HCT116 (cell line): ENCODE results near the gene NUDT2. TPM values are rescaled to one million over a fixed set of nuclear protein-coding genes. Genes with fewer than 3 reads are reported as not detected.

Source experiments
- ATAC-seq: fragments of 200-7000 bp; cut with Tn5 transposase; 2 replicates; pipeline ENCODE4 v1.9.1; 2020; ENCODE audit warnings: mild to moderate bottlenecking, moderate library complexity
- BruUV-seq: library from RNA; stranded (reverse); fragments of 400-500 nt; replicated peaks from 2 replicates; lab custom pipeline; 2021; lab: Mats Ljungman, UMichigan
- CTCF ChIA-PET: fragments of 300-600 bp; sonication (Branson Sonifier 250); formaldehyde crosslinking; loops from one replicate; lab custom pipeline; 2021; ENCODE audit warnings: antibody characterized with exemption; lab: Charles Lee
- POLR2A ChIA-PET: fragments of 300-600, 350-600 bp; sonication (Branson Sonifier 250); formaldehyde crosslinking; loops from one replicate; lab custom pipeline; 2021; ENCODE audit warnings: antibody characterized with exemption; lab: Charles Lee
- RAD21 ChIA-PET, 2 experiments: fragments of 300-600 bp; sonication (Branson Sonifier 250); formaldehyde crosslinking; loops; one replicate each; lab custom pipeline; 2023; ENCODE audit warnings: low total read pairs in 2 of 2; ENCODE audit not compliant: uncharacterized antibody in 2 of 2, unreplicated experiment in 2 of 2, low non-redundant PET in 1 of 2; lab: Charles Lee
- DNase-seq: peaks from one replicate; pipeline ENCODE4 v3.0.0-alpha.2; 2010; ENCODE audit warnings: low read depth, low spot score
- H2AFZ ChIP-seq: fragments of 200-600 bp; shearing (Covaris generic), sonication (generic); 2 replicates; pipeline ENCODE4 v1.6.1; 2017; ENCODE audit warnings: low read depth, mixed run types, mixed read lengths, antibody characterized with exemption, low read length; ENCODE audit not compliant: poor library complexity, severe bottlenecking
- H3K27ac ChIP-seq: 2 replicates; pipeline ENCODE4 v1.5.1; 2012; ENCODE audit warnings: low read depth, low read length
- H3K27me3 ChIP-seq: fragments of 200-600 bp; sonication (generic); 2 replicates; pipeline ENCODE4 v1.6.1; 2016; ENCODE audit warnings: mixed run types, low read length, mixed read lengths; ENCODE audit not compliant: insufficient read depth
- H3K36me3 ChIP-seq, 2 experiments: fragments of 200-500 bp in 1 of 2; fragments of 200-600 bp in 1 of 2; sonication (Bioruptor generic) in 1 of 2; sonication (generic) in 1 of 2; 2 replicates each; pipeline versions ENCODE4 v1.5.1 to v1.6.1; 2014 to 2016; ENCODE audit warnings: low read length in 2 of 2, inconsistent platforms in 1 of 2, mixed read lengths in 1 of 2, mixed run types in 1 of 2; ENCODE audit not compliant: insufficient read depth in 2 of 2, control insufficient read depth in 1 of 2
- H3K4me1 ChIP-seq, 2 experiments: fragments of 200-600 bp in 1 of 2; sonication (generic) in 1 of 2; 2 replicates each; pipeline versions ENCODE4 v1.5.1 to v1.6.1; 2012 to 2017; ENCODE audit warnings: low read length in 2 of 2, inconsistent platforms in 1 of 2, mild to moderate bottlenecking in 1 of 2, mixed read lengths in 1 of 2, mixed run types in 1 of 2, moderate library complexity in 1 of 2; ENCODE audit not compliant: insufficient read depth in 2 of 2, control insufficient read depth in 1 of 2
- H3K4me2 ChIP-seq: fragments of 200-600 bp; sonication (generic); 2 replicates; pipeline ENCODE4 v1.6.1; 2017; ENCODE audit warnings: mixed run types, low read length, mixed read lengths
- H3K4me3 ChIP-seq, 2 experiments: fragments of 200-600 bp in 1 of 2; sonication (generic) in 1 of 2; replicated peaks in 1 of 2; 2 replicates each; pipeline ENCODE4 v1.5.1; 2011 to 2016; ENCODE audit warnings: low read length in 2 of 2, control low read depth in 1 of 2, low read depth in 1 of 2, mild to moderate bottlenecking in 1 of 2, mixed read lengths in 1 of 2, mixed run types in 1 of 2
- H3K79me2 ChIP-seq: fragments of 200-600 bp; sonication (generic); 2 replicates; pipeline ENCODE4 v1.6.1; 2017; ENCODE audit warnings: mild to moderate bottlenecking, mixed run types, low read length, moderate library complexity, mixed read lengths; ENCODE audit not compliant: insufficient read depth
- H3K9ac ChIP-seq: fragments of 200-600 bp; sonication (generic); 2 replicates; pipeline ENCODE4 v1.6.1; 2016; ENCODE audit warnings: low read length, mixed read lengths
- H3K9me2 ChIP-seq: fragments of 200-600 bp; sonication (generic), shearing (Covaris generic); 2 replicates; pipeline ENCODE4 v1.6.1; 2017; ENCODE audit warnings: mixed run types, mild to moderate bottlenecking, moderate library complexity; ENCODE audit not compliant: insufficient read depth
- H3K9me3 ChIP-seq, 2 experiments: fragments of 200-500 bp in 1 of 2; fragments of 200-600 bp in 1 of 2; sonication (Bioruptor generic) in 1 of 2; sonication (generic) in 1 of 2; 2 replicates each; pipeline ENCODE4 v1.6.1; 2014 to 2017; ENCODE audit warnings: low read length in 2 of 2, mixed read lengths in 2 of 2, inconsistent platforms in 1 of 2, low read depth in 1 of 2, mild to moderate bottlenecking in 1 of 2, mixed run types in 1 of 2, moderate library complexity in 1 of 2; ENCODE audit not compliant: control insufficient read depth in 1 of 2, insufficient read depth in 1 of 2
- H4K20me1 ChIP-seq: fragments of 200-600 bp; sonication (generic), shearing (Covaris generic); 2 replicates; pipeline ENCODE4 v1.6.1; 2017; ENCODE audit warnings: mixed run types, mild to moderate bottlenecking, moderate library complexity; ENCODE audit not compliant: insufficient read depth
- CBX3 ChIP-seq: IDR thresholded peaks from 2 replicates; pipeline ENCODE4 v1.6.1; 2012; ENCODE audit warnings: low read depth
- CEBPB ChIP-seq: IDR thresholded peaks from 2 replicates; pipeline ENCODE4 v1.6.1; 2012; ENCODE audit warnings: low read depth
- CTCF ChIP-seq, 3 experiments: fragments of 200-600 bp in 1 of 3; sonication (generic) in 1 of 3; IDR thresholded peaks in 2 of 3; conservative IDR thresholded peaks in 1 of 3; 2 replicates each; pipeline ENCODE4 v1.5.1; 2012 to 2017; ENCODE audit warnings: low read depth in 2 of 3, low read length in 2 of 3, antibody characterized with exemption in 1 of 3, borderline replicate concordance in 1 of 3, control low read depth in 1 of 3, mild to moderate bottlenecking in 1 of 3, mixed read lengths in 1 of 3, mixed run types in 1 of 3, moderate library complexity in 1 of 3; ENCODE audit not compliant: insufficient read depth in 1 of 3
- EGR1 ChIP-seq: IDR thresholded peaks from 2 replicates; pipeline ENCODE4 v1.6.1; 2012; ENCODE audit warnings: low read depth
- ELF1 ChIP-seq: IDR thresholded peaks from 2 replicates; pipeline ENCODE4 v1.6.1; 2012; ENCODE audit warnings: low read depth, borderline replicate concordance
- EZH2 ChIP-seq: fragments of 200-600 bp; sonication (generic); IDR thresholded peaks from 2 replicates; pipeline ENCODE4 v1.6.1; 2017; ENCODE audit warnings: antibody characterized with exemption, mixed run types
- EZH2phosphoT487 ChIP-seq: fragments of 200-600 bp; IDR thresholded peaks from 2 replicates; pipeline ENCODE4 v1.6.1; 2018; ENCODE audit warnings: antibody characterized with exemption, borderline replicate concordance
- MAX ChIP-seq: IDR thresholded peaks from 2 replicates; pipeline ENCODE4 v1.6.1; 2012
- POLR2A ChIP-seq: IDR thresholded peaks from 2 replicates; pipeline ENCODE4 v1.7.0; 2011; ENCODE audit warnings: borderline replicate concordance; ENCODE audit not compliant: insufficient read depth, insufficient read length; ENCODE audit errors: extremely low read depth
- SP1 ChIP-seq: IDR thresholded peaks from 2 replicates; pipeline ENCODE4 v1.6.1; 2012; ENCODE audit warnings: low read depth
- TCF7L2 ChIP-seq: IDR thresholded peaks from 2 replicates; pipeline ENCODE4 v1.7.0; 2011; ENCODE audit warnings: borderline replicate concordance, inconsistent platforms; ENCODE audit not compliant: insufficient read depth, insufficient read length; ENCODE audit errors: extremely low read depth
- ZBTB33 ChIP-seq: IDR thresholded peaks from 2 replicates; pipeline ENCODE4 v1.6.1; 2011; ENCODE audit warnings: mild to moderate bottlenecking, low read length, moderate library complexity; ENCODE audit not compliant: insufficient replicate concordance; ENCODE audit errors: extremely low read depth
- intact Hi-C: fragments of 100-400 bp; cut with micrococcal nuclease; formaldehyde crosslinking; loops from 2 replicates; pipeline ENCODE4 v1.10.0; 2022
- total RNA-seq: library from RNA; stranded (reverse); gene quantifications from one replicate; pipeline ENCODE4 v1.2.1, GENCODE V29; 2021; ENCODE audit not compliant: unreplicated experiment

Gene NUDT2
- total RNA-seq, 1 experiment from 2014 or later = 39.3 TPM

GRCh38 chr9:34317436-34317835 is 11.9 kb upstream of the NUDT2 start:
- no TSS peak for BruUV-seq
- Histone ChIP-seq H3K4me1 (no peaks in the 10 kb centered on the region), H3K4me2 (no peak overlapping the region), H3K36me3 (no peaks in the 10 kb centered on the region), H3K4me3 (no peak overlapping the region), H2AFZ (no peak overlapping the region), H3K9me3 (no peaks in the 10 kb centered on the region), H4K20me1 (no peaks in the 10 kb centered on the region), H3K79me2 (peaks cover 28% of the 10 kb centered on the region), H3K9me2 (no peaks in the 10 kb centered on the region), H3K27me3 (no peaks in the 10 kb centered on the region), H3K9ac (no peak overlapping the region), H3K27ac (no peak overlapping the region)
- TF ChIP-seq ELF1 (no peak), EZH2phosphoT487 (no peak), ZBTB33 (no peak), EZH2 (no peak), CTCF (IDR thresholded peaks at IDR 0.05 in 2 of 3, conservative IDR thresholded peaks at IDR 0.05 in 1 of 3; ENCODE audit: borderline replicate concordance in 1 of 3, insufficient read depth in 1 of 3, low read depth in 2 of 3, low read length in 2 of 3) (no peak), CBX3 (no peak), POLR2A (no peak), SP1 (no peak), MAX (no peak), TCF7L2 (no peak), CEBPB (no peak), EGR1 (no peak)
- ChIA-PET POLR2A (no interaction called here), CTCF (no interaction called here), RAD21 (no interaction called here)
- intact Hi-C loops = no loop called here
- ATAC-seq (no peak), DNase-seq (no peak)
